ENCODE data around the gene MRPL2. TPM values are rescaled to one million over a fixed set of nuclear protein-coding genes. Genes with fewer than 3 reads are reported as not detected.
A peak's percentile ranks its signal among the peaks of the same experiment; 100 is the strongest.

MRPL2 gene
- total RNA-seq, 2 donors from 2014 or later, result 13.5 to 15.2 TPM

DNA sequence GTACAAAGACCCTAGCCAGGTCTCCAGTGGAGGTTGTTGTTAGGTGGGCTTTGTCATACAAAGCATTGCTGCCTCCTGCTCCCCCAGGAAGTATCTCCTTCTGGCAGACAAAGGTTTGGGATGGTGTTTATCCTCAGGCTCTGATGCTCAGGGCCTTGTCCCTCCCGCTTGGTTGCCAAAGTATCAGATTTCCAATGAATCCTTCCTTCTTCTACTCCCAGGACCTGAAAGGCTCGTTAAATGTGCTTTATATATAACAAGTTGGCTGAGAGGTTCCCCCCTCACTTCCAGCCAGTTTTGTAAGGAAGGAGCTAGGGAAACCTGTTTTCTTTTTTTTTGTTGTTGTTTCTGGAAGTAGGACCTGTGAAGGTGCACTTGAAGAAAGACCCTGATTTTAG, 31.3 kb upstream of the MRPL2 start:
- Histone ChIP-seq H3K27me3 (no peaks in the 10 kb centered on the region), H3K4me3 (no peak overlapping the region), H3K36me3 (replicated peaks in 1 of 2; ENCODE audit: insufficient read depth in 1 of 2, low read depth in 2 of 2) (no peaks in the 10 kb centered on the region), H3K4me1 (peaks cover 23% of the 10 kb centered on the region), H3K9me3 (no peaks in the 10 kb centered on the region), H3K27ac (peak overlapping the region in 3 of 4 donors; percentile 75 to 80 (median 77))
- TF ChIP-seq POLR2A (IDR thresholded peaks at IDR 0.05) (no peak), CTCF (IDR thresholded peaks at IDR 0.05) (no peak)
- DNase-seq, result no peak
- intact Hi-C loops (cut with DNase I), result no loop called here
- 50 to 55% methylated on average over 2 of the region's 2 CpGs for WGBS, 2 donors
- ATAC-seq, result no peak

- DNase-seq (no peak), ATAC-seq (peak; percentile 23)
- no peaks in the 10 kb centered on the region for H3K36me3 ChIP-seq (replicated peaks in 1 of 2; ENCODE audit: insufficient read depth in 1 of 2, low read depth in 2 of 2)
- intact Hi-C loops (cut with DNase I), result no loop called here
- WGBS, 2 donors, result 67 to 68% methylated on average over 7 to 8 of the region's 8 CpGs
- no peak for TF ChIP-seq POLR2A (IDR thresholded peaks at IDR 0.05)
- TF ChIP-seq CTCF (IDR thresholded peaks at IDR 0.05), result no peak
- no peaks in the 10 kb centered on the region for H3K9me3 ChIP-seq
- H3K27me3 ChIP-seq, result no peaks in the 10 kb centered on the region
- no peak overlapping the region for H3K4me3 ChIP-seq
- peaks cover 20% of the 10 kb centered on the region for H3K4me1 ChIP-seq
- peak overlapping the region; percentile 22 to 80 (median 76) for H3K27ac ChIP-seq
Observed at GRCh38 chr6:43089874-43090558, 30.8 kb upstream of the MRPL2 start.

DNA sequence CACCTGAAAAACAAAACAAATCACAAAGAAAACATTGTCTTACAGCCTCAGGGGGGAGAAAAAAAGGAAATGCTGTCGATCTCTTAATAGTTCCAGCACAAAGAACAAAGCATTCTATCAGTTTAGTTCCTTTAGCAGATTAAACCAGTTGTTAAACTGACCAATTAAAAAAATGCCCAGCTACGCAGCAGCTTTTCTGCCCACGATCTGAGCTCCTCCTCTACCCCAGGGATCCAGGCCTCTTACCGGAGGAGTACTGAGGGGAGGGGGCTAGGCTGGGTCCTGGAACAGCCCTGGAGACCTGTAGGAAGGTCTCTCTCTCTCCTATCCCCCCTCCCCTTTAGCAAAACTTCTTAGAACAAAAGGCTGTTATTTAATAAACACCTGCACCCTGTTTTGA, 30.2 kb upstream of the MRPL2 start:
- DNase-seq (peak in 1 of 4 donors; percentile 14), ATAC-seq (peak; percentile 61)

DNA sequence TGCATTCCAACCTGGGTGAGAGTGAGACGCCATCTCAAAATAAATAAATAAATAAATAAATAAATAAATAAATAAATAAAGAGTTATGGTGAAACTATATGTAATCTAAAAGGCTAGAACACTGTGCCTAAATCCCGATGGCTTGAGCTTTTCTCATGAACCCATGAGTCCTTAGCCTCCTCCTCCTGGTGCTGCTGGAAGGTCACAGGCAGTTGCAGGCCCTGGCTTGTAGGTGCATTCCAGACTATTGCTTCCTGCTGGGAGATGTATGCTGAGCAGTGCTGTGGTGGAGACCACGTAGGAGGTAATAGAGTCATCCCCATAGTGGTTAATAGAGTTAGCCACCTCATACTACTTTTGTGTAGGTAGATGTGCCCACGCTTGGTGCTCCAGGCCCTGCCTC, 29.4 kb upstream of the MRPL2 start:
- peak; percentile 39 for ATAC-seq
- no peaks in the 10 kb centered on the region for H3K27me3 ChIP-seq

More for the DNA sequence above, 30.2 kb upstream of the MRPL2 start:
- intact Hi-C loops (cut with DNase I), result no loop called here
- 36 to 52% methylated on average over 4 of the region's 4 CpGs for WGBS, 2 donors
- Histone ChIP-seq H3K36me3 (replicated peaks in 1 of 2; ENCODE audit: insufficient read depth in 1 of 2, low read depth in 2 of 2) (no peaks in the 10 kb centered on the region), H3K9me3 (no peaks in the 10 kb centered on the region), H3K27ac (peak overlapping the region; percentile 22 to 80 (median 76)), H3K4me3 (no peak overlapping the region), H3K27me3 (no peaks in the 10 kb centered on the region), H3K4me1 (peaks cover 20% of the 10 kb centered on the region)
- no peak for TF ChIP-seq POLR2A (IDR thresholded peaks at IDR 0.05)
- no peak for TF ChIP-seq CTCF (IDR thresholded peaks at IDR 0.05)

More for the DNA sequence above, 29.4 kb upstream of the MRPL2 start:
- DNase-seq, result no peak
- no peak for TF ChIP-seq CTCF (IDR thresholded peaks at IDR 0.05)
- TF ChIP-seq POLR2A (IDR thresholded peaks at IDR 0.05), result no peak
- intact Hi-C loops (cut with DNase I), result no loop called here
- no peaks in the 10 kb centered on the region for H3K9me3 ChIP-seq
- H3K4me3 ChIP-seq, result no peak overlapping the region
- H3K36me3 ChIP-seq (replicated peaks in 1 of 2; ENCODE audit: insufficient read depth in 1 of 2, low read depth in 2 of 2), result no peaks in the 10 kb centered on the region
- H3K27ac ChIP-seq, result peak overlapping the region in 3 of 4 donors; percentile 75 to 80 (median 77)
- peaks cover 20% of the 10 kb centered on the region for H3K4me1 ChIP-seq
- WGBS, 2 donors, result 85 to 90% methylated on average over 4 of the region's 4 CpGs

Data from body of pancreas (tissue), 4 donors.